HCT116 (cell line): ENCODE measurements around the gene SSTR5. TPM values are rescaled to one million over a fixed set of nuclear protein-coding genes. Genes with fewer than 3 reads are reported as not detected.

ENCODE experiments used
- ATAC-seq: fragments of 200-7000 bp; cut with Tn5 transposase; 2 replicates; pipeline ENCODE4 v1.9.1; 2020; ENCODE audit warnings: mild to moderate bottlenecking, moderate library complexity
- BruUV-seq: library from RNA; stranded (reverse); fragments of 400-500 nt; replicated peaks from 2 replicates; lab custom pipeline; 2021; lab: Mats Ljungman, UMichigan
- CTCF ChIA-PET: fragments of 300-600 bp; sonication (Branson Sonifier 250); formaldehyde crosslinking; loops from one replicate; lab custom pipeline; 2021; ENCODE audit warnings: antibody characterized with exemption; lab: Charles Lee
- POLR2A ChIA-PET: fragments of 300-600, 350-600 bp; sonication (Branson Sonifier 250); formaldehyde crosslinking; loops from one replicate; lab custom pipeline; 2021; ENCODE audit warnings: antibody characterized with exemption; lab: Charles Lee
- RAD21 ChIA-PET, 2 experiments: fragments of 300-600 bp; sonication (Branson Sonifier 250); formaldehyde crosslinking; loops; one replicate each; lab custom pipeline; 2023; ENCODE audit warnings: low total read pairs in 2 of 2; ENCODE audit not compliant: uncharacterized antibody in 2 of 2, unreplicated experiment in 2 of 2, low non-redundant PET in 1 of 2; lab: Charles Lee
- DNase-seq: peaks from one replicate; pipeline ENCODE4 v3.0.0-alpha.2; 2010; ENCODE audit warnings: low read depth, low spot score
- H2AFZ ChIP-seq: fragments of 200-600 bp; shearing (Covaris generic), sonication (generic); 2 replicates; pipeline ENCODE4 v1.6.1; 2017; ENCODE audit warnings: low read depth, mixed run types, mixed read lengths, antibody characterized with exemption, low read length; ENCODE audit not compliant: poor library complexity, severe bottlenecking
- H3K27ac ChIP-seq: 2 replicates; pipeline ENCODE4 v1.5.1; 2012; ENCODE audit warnings: low read depth, low read length
- H3K27me3 ChIP-seq: fragments of 200-600 bp; sonication (generic); 2 replicates; pipeline ENCODE4 v1.6.1; 2016; ENCODE audit warnings: mixed run types, low read length, mixed read lengths; ENCODE audit not compliant: insufficient read depth
- H3K36me3 ChIP-seq, 2 experiments: fragments of 200-500 bp in 1 of 2; fragments of 200-600 bp in 1 of 2; sonication (Bioruptor generic) in 1 of 2; sonication (generic) in 1 of 2; 2 replicates each; pipeline versions ENCODE4 v1.5.1 to v1.6.1; 2014 to 2016; ENCODE audit warnings: low read length in 2 of 2, inconsistent platforms in 1 of 2, mixed read lengths in 1 of 2, mixed run types in 1 of 2; ENCODE audit not compliant: insufficient read depth in 2 of 2, control insufficient read depth in 1 of 2
- H3K4me1 ChIP-seq, 2 experiments: fragments of 200-600 bp in 1 of 2; sonication (generic) in 1 of 2; 2 replicates each; pipeline versions ENCODE4 v1.5.1 to v1.6.1; 2012 to 2017; ENCODE audit warnings: low read length in 2 of 2, inconsistent platforms in 1 of 2, mild to moderate bottlenecking in 1 of 2, mixed read lengths in 1 of 2, mixed run types in 1 of 2, moderate library complexity in 1 of 2; ENCODE audit not compliant: insufficient read depth in 2 of 2, control insufficient read depth in 1 of 2
- H3K4me2 ChIP-seq: fragments of 200-600 bp; sonication (generic); 2 replicates; pipeline ENCODE4 v1.6.1; 2017; ENCODE audit warnings: mixed run types, low read length, mixed read lengths
- H3K4me3 ChIP-seq, 2 experiments: fragments of 200-600 bp in 1 of 2; sonication (generic) in 1 of 2; replicated peaks in 1 of 2; 2 replicates each; pipeline ENCODE4 v1.5.1; 2011 to 2016; ENCODE audit warnings: low read length in 2 of 2, control low read depth in 1 of 2, low read depth in 1 of 2, mild to moderate bottlenecking in 1 of 2, mixed read lengths in 1 of 2, mixed run types in 1 of 2
- H3K79me2 ChIP-seq: fragments of 200-600 bp; sonication (generic); 2 replicates; pipeline ENCODE4 v1.6.1; 2017; ENCODE audit warnings: mild to moderate bottlenecking, mixed run types, low read length, moderate library complexity, mixed read lengths; ENCODE audit not compliant: insufficient read depth
- H3K9ac ChIP-seq: fragments of 200-600 bp; sonication (generic); 2 replicates; pipeline ENCODE4 v1.6.1; 2016; ENCODE audit warnings: low read length, mixed read lengths
- H3K9me2 ChIP-seq: fragments of 200-600 bp; sonication (generic), shearing (Covaris generic); 2 replicates; pipeline ENCODE4 v1.6.1; 2017; ENCODE audit warnings: mixed run types, mild to moderate bottlenecking, moderate library complexity; ENCODE audit not compliant: insufficient read depth
- H3K9me3 ChIP-seq, 2 experiments: fragments of 200-500 bp in 1 of 2; fragments of 200-600 bp in 1 of 2; sonication (Bioruptor generic) in 1 of 2; sonication (generic) in 1 of 2; 2 replicates each; pipeline ENCODE4 v1.6.1; 2014 to 2017; ENCODE audit warnings: low read length in 2 of 2, mixed read lengths in 2 of 2, inconsistent platforms in 1 of 2, low read depth in 1 of 2, mild to moderate bottlenecking in 1 of 2, mixed run types in 1 of 2, moderate library complexity in 1 of 2; ENCODE audit not compliant: control insufficient read depth in 1 of 2, insufficient read depth in 1 of 2
- H4K20me1 ChIP-seq: fragments of 200-600 bp; sonication (generic), shearing (Covaris generic); 2 replicates; pipeline ENCODE4 v1.6.1; 2017; ENCODE audit warnings: mixed run types, mild to moderate bottlenecking, moderate library complexity; ENCODE audit not compliant: insufficient read depth
- CBX3 ChIP-seq: IDR thresholded peaks from 2 replicates; pipeline ENCODE4 v1.6.1; 2012; ENCODE audit warnings: low read depth
- EGR1 ChIP-seq: IDR thresholded peaks from 2 replicates; pipeline ENCODE4 v1.6.1; 2012; ENCODE audit warnings: low read depth
- FOSL1 ChIP-seq: IDR thresholded peaks from 2 replicates; pipeline ENCODE4 v1.6.1; 2012; ENCODE audit warnings: low read depth
- POLR2AphosphoS5 ChIP-seq: IDR thresholded peaks from 2 replicates; pipeline ENCODE4 v1.6.1; 2011; ENCODE audit warnings: mild to moderate bottlenecking, low read depth, low read length, moderate library complexity
- ZFX ChIP-seq: fragments of 450-650 bp; IDR thresholded peaks from 2 replicates; pipeline ENCODE4 v1.6.1; 2017
- ZNF274 ChIP-seq: fragments of 200-500 bp; sonication (Bioruptor generic); IDR thresholded peaks from 2 replicates; pipeline ENCODE4 v1.6.1; 2014; ENCODE audit warnings: mild to moderate bottlenecking, low read depth, low read length, inconsistent platforms
- intact Hi-C: fragments of 100-400 bp; cut with micrococcal nuclease; formaldehyde crosslinking; loops from 2 replicates; pipeline ENCODE4 v1.10.0; 2022
- total RNA-seq: library from RNA; stranded (reverse); gene quantifications from one replicate; pipeline ENCODE4 v1.2.1, GENCODE V29; 2021; ENCODE audit not compliant: unreplicated experiment
- TF ChIP-seq, protein P1 (sequence below): IDR thresholded peaks from 2 replicates; pipeline ENCODE4 v1.6.1; 2011; ENCODE audit warnings: mild to moderate bottlenecking, low read length, moderate library complexity; ENCODE audit not compliant: insufficient replicate concordance; ENCODE audit errors: extremely low read depth

The SSTR5 gene
- total RNA-seq, 1 experiment from 2014 or later = 7.2 TPM

DNA sequence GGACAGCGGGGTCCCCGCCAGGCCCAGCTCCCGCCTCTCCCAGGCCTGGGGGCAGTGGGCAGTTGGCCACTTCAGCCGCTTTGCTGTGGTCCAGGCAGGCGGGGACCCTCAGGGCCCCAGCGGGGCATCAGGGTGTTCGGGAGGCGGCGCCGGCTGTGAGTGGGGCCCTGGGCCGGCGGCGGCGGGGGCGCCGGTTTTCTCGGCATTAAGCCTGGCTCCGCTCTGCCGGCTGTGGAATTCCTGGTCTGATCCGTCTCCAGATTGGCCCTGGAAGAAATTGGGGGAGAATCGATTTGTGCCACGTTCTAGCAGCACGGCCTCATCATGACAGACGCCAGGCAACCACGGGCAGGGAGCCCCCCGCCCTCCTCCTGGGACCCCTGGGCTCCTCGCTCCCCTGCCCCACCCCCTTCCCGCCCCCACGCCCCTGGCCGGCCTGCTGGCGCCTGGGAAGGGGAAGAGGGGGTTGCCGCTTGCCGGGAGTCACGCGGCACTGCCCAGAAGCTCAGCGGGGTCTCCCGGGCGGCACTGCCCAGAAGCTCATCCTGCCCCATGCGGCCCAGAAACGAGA lies 28.6 kb upstream of the SSTR5 start:
- TF ChIP-seq ZNF274 = no peak
- no peak for TF ChIP-seq CBX3
- TF ChIP-seq EGR1 = no peak
- TF ChIP-seq ZFX = no peak
- TF ChIP-seq, protein P1, sequence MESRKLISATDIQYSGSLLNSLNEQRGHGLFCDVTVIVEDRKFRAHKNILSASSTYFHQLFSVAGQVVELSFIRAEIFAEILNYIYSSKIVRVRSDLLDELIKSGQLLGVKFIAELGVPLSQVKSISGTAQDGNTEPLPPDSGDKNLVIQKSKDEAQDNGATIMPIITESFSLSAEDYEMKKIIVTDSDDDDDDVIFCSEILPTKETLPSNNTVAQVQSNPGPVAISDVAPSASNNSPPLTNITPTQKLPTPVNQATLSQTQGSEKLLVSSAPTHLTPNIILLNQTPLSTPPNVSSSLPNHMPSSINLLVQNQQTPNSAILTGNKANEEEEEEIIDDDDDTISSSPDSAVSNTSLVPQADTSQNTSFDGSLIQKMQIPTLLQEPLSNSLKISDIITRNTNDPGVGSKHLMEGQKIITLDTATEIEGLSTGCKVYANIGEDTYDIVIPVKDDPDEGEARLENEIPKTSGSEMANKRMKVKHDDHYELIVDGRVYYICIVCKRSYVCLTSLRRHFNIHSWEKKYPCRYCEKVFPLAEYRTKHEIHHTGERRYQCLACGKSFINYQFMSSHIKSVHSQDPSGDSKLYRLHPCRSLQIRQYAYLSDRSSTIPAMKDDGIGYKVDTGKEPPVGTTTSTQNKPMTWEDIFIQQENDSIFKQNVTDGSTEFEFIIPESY = no peak
- no peak for TF ChIP-seq FOSL1
- no peak for TF ChIP-seq POLR2AphosphoS5

More for the DNA sequence above, 28.6 kb upstream of the SSTR5 start:
- H3K9ac ChIP-seq = peak overlapping the region; percentile 64
- intact Hi-C loops = no loop called here
- H3K79me2 ChIP-seq = no peaks in the 10 kb centered on the region
- no peaks in the 10 kb centered on the region for H3K9me3 ChIP-seq
- no peaks in the 10 kb centered on the region for H3K27me3 ChIP-seq
- H3K4me1 ChIP-seq = peaks cover 21 to 47% of the 10 kb centered on the region in 2 experiments
- H3K9me2 ChIP-seq = no peaks in the 10 kb centered on the region
- peak overlapping the region; percentile 55; the same call in 1 of the 2 replicates for H3K27ac ChIP-seq
- ATAC-seq = no peak; the same call in 1 of the 2 replicates
- H4K20me1 ChIP-seq = no peaks in the 10 kb centered on the region
- no TSS peak for BruUV-seq
- ChIA-PET RAD21 (no interaction called here), POLR2A (interaction anchor here (1.0 kb wide), 1 partner anchor 316 kb away, joined by 3 read pairs; no protein-coding TSS in a partner anchor), CTCF (interaction anchor here (0.8 kb wide), 1 partner anchor 283 kb away, joined by 3 read pairs; the partner anchor contains the start of gene MSLN)
- no peak overlapping the region for H2AFZ ChIP-seq
- peak overlapping the region; percentile 47 to 55 for H3K4me3 ChIP-seq
- no peak for DNase-seq
- H3K4me2 ChIP-seq = peak overlapping the region; percentile 74
- H3K36me3 ChIP-seq = no peaks in the 10 kb centered on the region
